Measurements from ENCODE around the gene SPP1.

SPP1 gene

GRCh38 chr4:87953826-87954225 lies 21.7 kb upstream of the SPP1 start:
- DNase-seq (ENCODE audit: low spot score), result no peak

GRCh38 chr4:87956501-87956900 lies 19.0 kb upstream of the SPP1 start:
- DNase-seq (ENCODE audit: low spot score), result no peak

GRCh38 chr4:87957061-87957460 lies 18.5 kb upstream of the SPP1 start:
- no peak for DNase-seq (ENCODE audit: low spot score)

- DNase-seq (ENCODE audit: low spot score), result no peak
These were observed 13.5 kb upstream of the SPP1 start for GRCh38 chr4:87961993-87962392.

GRCh38 chr4:87962398-87963146 lies 12.9 kb upstream of the SPP1 start:
- no peak for DNase-seq (ENCODE audit: low spot score)

GRCh38 chr4:87965501-87965975 lies 10.0 kb upstream of the SPP1 start:
- no peak for DNase-seq (ENCODE audit: low spot score)

- DNase-seq (ENCODE audit: low spot score), result no peak
These were observed 9.4 kb upstream of the SPP1 start for GRCh38 chr4:87966095-87966496.

- DNase-seq (ENCODE audit: low spot score), result no peak
These were observed 8.3 kb upstream of the SPP1 start for GRCh38 chr4:87967193-87967592.

GRCh38 chr4:87970121-87970520 lies 5.4 kb upstream of the SPP1 start:
- DNase-seq (ENCODE audit: low spot score), result no peak

GRCh38 chr4:87971866-87972265 lies 3.6 kb upstream of the SPP1 start:
- DNase-seq (ENCODE audit: low spot score), result no peak

- peak; percentile 91 for DNase-seq (ENCODE audit: low spot score)
These were observed 2.0 kb upstream of the SPP1 start for GRCh38 chr4:87973283-87974169.

GRCh38 chr4:87974856-87975462 lies 555 bp upstream of the SPP1 start:
- DNase-seq (ENCODE audit: low spot score), result peak; percentile 76

GRCh38 chr4:87977521-87978278 lies 2.2 kb downstream of the SPP1 start:
- DNase-seq (ENCODE audit: low spot score), result peak; percentile 96

- peak; percentile 77 for DNase-seq (ENCODE audit: low spot score)
These were observed 3.2 kb downstream of the SPP1 start for GRCh38 chr4:87978681-87979080.

GRCh38 chr4:87979810-87980209 lies 4.3 kb downstream of the SPP1 start:
- DNase-seq (ENCODE audit: low spot score), result no peak

- peak; percentile 20 for DNase-seq (ENCODE audit: low spot score)
These were observed 6.0 kb downstream of the SPP1 start for GRCh38 chr4:87981486-87981885.

- DNase-seq (ENCODE audit: low spot score), result no peak
These were observed 6.5 kb downstream of the SPP1 start for GRCh38 chr4:87982036-87982435.

GRCh38 chr4:87982446-87983010 lies 7.0 kb downstream of the SPP1 start:
- DNase-seq (ENCODE audit: low spot score), result peak; percentile 33

GRCh38 chr4:87983996-87984395 lies 8.5 kb downstream of the SPP1 start:
- no peak for DNase-seq (ENCODE audit: low spot score)

- peak; percentile 95 for DNase-seq (ENCODE audit: low spot score)
These were observed 9.8 kb downstream of the SPP1 start for GRCh38 chr4:87985097-87985886.

GRCh38 chr4:87985887-87986200 lies 10.3 kb downstream of the SPP1 start:
- no peak for DNase-seq (ENCODE audit: low spot score)

All from pons (tissue), 1 donor.